Mucosa of descending colon (tissue), 3 donors: ENCODE data around the gene RANBP17. TPM values are rescaled to one million over a fixed set of nuclear protein-coding genes. Genes with fewer than 3 reads are reported as not detected.
"Not testable (repeated sequence)": the region's sequence is repeated elsewhere in the genome, so short reads cannot be mapped to it uniquely, and the experiment has no call there.

ENCODE experiments used
- ATAC-seq: fragments of 200-7000 bp; cut with Tn5 transposase; one replicate; pipeline ENCODE4 v1.9.1; 2020; ENCODE audit warnings: mild to moderate bottlenecking, moderate library complexity
- DNase-seq, 3 donors: peaks; one replicate each; pipeline ENCODE4 v3.0.0-alpha.2; 2020
- H3K36me3 ChIP-seq: fragments of 200-600 bp; one replicate; pipeline ENCODE4 v1.8.0; 2021; ENCODE audit warnings: low read depth, mild to moderate bottlenecking
- H3K4me1 ChIP-seq: fragments of 200-600 bp; one replicate; pipeline ENCODE4 v1.8.0; 2021; ENCODE audit warnings: low read depth, mild to moderate bottlenecking
- H3K4me3 ChIP-seq: fragments of 200-600 bp; one replicate; pipeline ENCODE4 v1.8.0; 2021; ENCODE audit warnings: mild to moderate bottlenecking
- H3K9me3 ChIP-seq: fragments of 200-600 bp; one replicate; pipeline ENCODE4 v1.8.0; 2021; ENCODE audit warnings: mild to moderate bottlenecking
- CTCF ChIP-seq: fragments of 200-600 bp; IDR thresholded peaks from one replicate; pipeline ENCODE4 v1.8.0; 2022; ENCODE audit warnings: antibody characterized with exemption, mild to moderate bottlenecking
- intact Hi-C, 2 donors: fragments of 100-400 bp; cut with DNase I in 1 of 2; cut with micrococcal nuclease in 1 of 2; formaldehyde crosslinking; loops; one replicate each; pipeline versions ENCODE4 v1.11.0 to v1.11.1; 2022; cut with DNase I, micrococcal nuclease
- total RNA-seq, 3 donors: library from RNA; stranded (reverse); fragmentation: NEBNext Ultra II Directional in 2 of 3; extraction: Animal tissue kit (Norgen Biotek cat#: 25700) in 2 of 3; gene quantifications; one replicate each; pipeline versions ENCODE4 v1.2.1 to v1.2.4, GENCODE V29; 2021 to 2023
- donor health status: DM: no; HTN: no; CAD: no; lungs with moderate emphysema.
- donor health status: DM: no; HTN: no; CAD: no.
- donor health status: DM: no; HTN: yes; CAD: no.

Gene RANBP17
- total RNA-seq, 3 donors from 2014 or later: 11.7 to 19.7 (median 13.4) TPM

GRCh38 chr5:170863646-170864045 is 1.8 kb downstream of the RANBP17 start:
- no peak for TF ChIP-seq CTCF
- DNase-seq: no peak
- no peak for ATAC-seq
- Histone ChIP-seq H3K9me3 (peaks cover 13% of the 10 kb centered on the region), H3K4me1 (peaks cover 5% of the 10 kb centered on the region), H3K36me3 (no peaks in the 10 kb centered on the region), H3K4me3 (no peak overlapping the region)
- intact Hi-C loops: no loop called here

GRCh38 chr5:170865622-170866021 is 3.8 kb downstream of the RANBP17 start:
- DNase-seq: no peak
- intact Hi-C loops: no loop called here

GRCh38 chr5:170867825-170868224 is 6.0 kb downstream of the RANBP17 start:
- ATAC-seq (no peak), DNase-seq (no peak)
- intact Hi-C loops: no loop called here
- TF ChIP-seq CTCF: no peak
- no peaks in the 10 kb centered on the region for H3K9me3 ChIP-seq
- H3K4me3 ChIP-seq: no peak overlapping the region
- peaks cover 2% of the 10 kb centered on the region for H3K4me1 ChIP-seq
- H3K36me3 ChIP-seq: no peaks in the 10 kb centered on the region

More at GRCh38 chr5:170865622-170866021, 3.8 kb downstream of the RANBP17 start:
- no peak for ATAC-seq
- peaks cover 5% of the 10 kb centered on the region for H3K4me1 ChIP-seq
- no peak for TF ChIP-seq CTCF
- H3K4me3 ChIP-seq: no peak overlapping the region
- H3K36me3 ChIP-seq: no peaks in the 10 kb centered on the region
- H3K9me3 ChIP-seq: peaks cover 7% of the 10 kb centered on the region

GRCh38 chr5:170870390-170870789 is 8.6 kb downstream of the RANBP17 start:
- DNase-seq, intact Hi-C loops, H3K36me3 ChIP-seq, H3K9me3 ChIP-seq, H3K4me3 ChIP-seq, ATAC-seq, H3K4me1 ChIP-seq: not testable (repeated sequence)

- no peaks in the 10 kb centered on the region for H3K9me3 ChIP-seq
- DNase-seq: no peak
- no peak for TF ChIP-seq CTCF
Measured at GRCh38 chr5:170874017-170874416, 12.2 kb downstream of the RANBP17 start.

GRCh38 chr5:170875811-170876210 is 14.0 kb downstream of the RANBP17 start:
- Histone ChIP-seq H3K4me3 (no peak overlapping the region), H3K4me1 (no peaks in the 10 kb centered on the region), H3K36me3 (no peaks in the 10 kb centered on the region), H3K9me3 (no peaks in the 10 kb centered on the region)
- intact Hi-C loops: no loop called here
- DNase-seq: no peak
- no peak for TF ChIP-seq CTCF
- ATAC-seq: no peak

More at GRCh38 chr5:170874017-170874416, 12.2 kb downstream of the RANBP17 start:
- no peak overlapping the region for H3K4me3 ChIP-seq
- intact Hi-C loops: no loop called here
- no peak for ATAC-seq
- H3K36me3 ChIP-seq: no peaks in the 10 kb centered on the region
- no peaks in the 10 kb centered on the region for H3K4me1 ChIP-seq
